HEK293T (cell line): ENCODE data around the gene C3orf38.

Source experiments
- ARNT ChIP-seq: fragments of 450-650 bp; IDR thresholded peaks from 2 replicates; pipeline ENCODE4 v1.6.1; 2017; ENCODE audit warnings: mild to moderate bottlenecking
- BHLHE40 ChIP-seq: fragments of 450-650 bp; IDR thresholded peaks from 2 replicates; pipeline ENCODE4 v1.6.1; 2016; ENCODE audit warnings: mild to moderate bottlenecking, moderate library complexity, borderline replicate concordance
- FOXA1 ChIP-seq: fragments of 450-650 bp; IDR thresholded peaks from 2 replicates; pipeline ENCODE4 v1.6.1; 2016; ENCODE audit warnings: mild to moderate bottlenecking
- FOXK2 ChIP-seq: fragments of 450-650 bp; IDR thresholded peaks from 2 replicates; pipeline ENCODE4 v1.6.1; 2016; ENCODE audit warnings: mild to moderate bottlenecking
- FOXM1 ChIP-seq: fragments of 450-650 bp; IDR thresholded peaks from 2 replicates; pipeline ENCODE4 v1.6.1; 2017; ENCODE audit warnings: mild to moderate bottlenecking, borderline replicate concordance
- HDGF ChIP-seq: fragments of 450-650 bp; IDR thresholded peaks from 2 replicates; pipeline ENCODE4 v1.6.1; 2017; ENCODE audit warnings: antibody characterized with exemption, borderline replicate concordance
- TARDBP ChIP-seq: fragments of 450-650 bp; IDR thresholded peaks from 2 replicates; pipeline ENCODE4 v1.6.1; 2016
- ZNF384 ChIP-seq: fragments of 450-650 bp; IDR thresholded peaks from 2 replicates; pipeline ENCODE4 v1.6.1; 2016

- TF ChIP-seq BHLHE40 (no peak), FOXA1 (no peak), TARDBP (no peak), FOXK2 (no peak), FOXM1 (no peak), HDGF (no peak), ZNF384 (no peak), ARNT (no peak)
Measured at GRCh38 chr3:88152841-88153240, 3.1 kb downstream of the C3orf38 start.
